ENCODE measurements around the gene MAS1. TPM values are rescaled to one million over a fixed set of nuclear protein-coding genes. Genes with fewer than 3 reads are reported as not detected.

The MAS1 gene
- total and polyA plus RNA-seq, 9 donors: 0.04 to 0.38 (median 0.10) TPM; not detected in 1

GRCh38 chr6:159866286-159867247 is 24.2 kb upstream of the MAS1 start:
- intact Hi-C loops (cut with DNase I): loop anchor here in 3 of 4 donors (5.0 to 10.0 kb wide), 4 partner anchors 218 to 668 kb away; no protein-coding TSS in a partner anchor
- Histone ChIP-seq H3K36me3 (no peaks in the 10 kb centered on the region), H3K4me3 (no peak overlapping the region), H3K9me3 (no peaks in the 10 kb centered on the region), H3K27ac (no peak overlapping the region), H3K27me3 (no peaks in the 10 kb centered on the region), H3K4me1 (ENCODE audit: insufficient read depth) (no peaks in the 10 kb centered on the region)
- DNase-seq: no peak
- 88 to 95% (median 93%) methylated on average over 26 to 28 of the region's 28 CpGs for WGBS, 3 donors
- no peak for TF ChIP-seq CTCF (IDR thresholded peaks at IDR 0.05)
- TF ChIP-seq EP300 (IDR thresholded peaks at IDR 0.05): no peak
- no peak for TF ChIP-seq POLR2A (IDR thresholded peaks at IDR 0.05)

GRCh38 chr6:159871241-159871640 is 19.5 kb upstream of the MAS1 start:
- DNase-seq: no peak
- Histone ChIP-seq H3K4me3 (no peak overlapping the region), H3K27me3 (no peaks in the 10 kb centered on the region), H3K36me3 (no peaks in the 10 kb centered on the region), H3K27ac (no peak overlapping the region), H3K9me3 (no peaks in the 10 kb centered on the region), H3K4me1 (ENCODE audit: insufficient read depth) (no peaks in the 10 kb centered on the region)
- no peak for TF ChIP-seq EP300 (IDR thresholded peaks at IDR 0.05)
- TF ChIP-seq CTCF (IDR thresholded peaks at IDR 0.05): no peak
- no peak for TF ChIP-seq POLR2A (IDR thresholded peaks at IDR 0.05)
- 83 to 100% (median 96%) methylated on average over 1 of the region's 1 CpG for WGBS, 3 donors
- intact Hi-C loops (cut with DNase I): no loop called here

GRCh38 chr6:159871906-159872305 is 18.9 kb upstream of the MAS1 start:
- WGBS, 3 donors: 73 to 87% (median 81%) methylated on average over 5 of the region's 5 CpGs
- Histone ChIP-seq H3K4me1 (ENCODE audit: insufficient read depth) (no peaks in the 10 kb centered on the region), H3K36me3 (no peaks in the 10 kb centered on the region), H3K9me3 (no peaks in the 10 kb centered on the region), H3K27ac (no peak overlapping the region), H3K4me3 (no peak overlapping the region), H3K27me3 (no peaks in the 10 kb centered on the region)
- intact Hi-C loops (cut with DNase I): no loop called here
- TF ChIP-seq POLR2A (IDR thresholded peaks at IDR 0.05) (no peak), CTCF (IDR thresholded peaks at IDR 0.05) (no peak)
- DNase-seq: no peak

GRCh38 chr6:159874435-159874834 is 16.4 kb upstream of the MAS1 start:
- Histone ChIP-seq H3K4me3 (no peak overlapping the region), H3K9me3 (no peaks in the 10 kb centered on the region), H3K36me3 (no peaks in the 10 kb centered on the region), H3K27me3 (no peaks in the 10 kb centered on the region), H3K27ac (no peak overlapping the region), H3K4me1 (ENCODE audit: insufficient read depth) (no peaks in the 10 kb centered on the region)
- TF ChIP-seq CTCF (IDR thresholded peaks at IDR 0.05): no peak
- no peak for TF ChIP-seq POLR2A (IDR thresholded peaks at IDR 0.05)
- no peak for TF ChIP-seq EP300 (IDR thresholded peaks at IDR 0.05)
- intact Hi-C loops (cut with DNase I): no loop called here
- 2 to 4% (median 4%) methylated on average over 2 of the region's 2 CpGs for WGBS, 3 donors
- DNase-seq: peak; percentile 63 to 82 (median 75)

All from ovary (tissue), 9 donors.